Upper lobe of left lung (tissue), 4 donors: ENCODE measurements around the gene AKTIP.

Experiments
- POLR2AphosphoS5 ChIP-seq, 2 donors: sonication (generic); formaldehyde crosslinking; IDR thresholded peaks; one replicate each; pipeline ENCODE4 v1.5.1; 2017; ENCODE audit warnings: antibody characterized with exemption in 2 of 2
- TF ChIP-seq, protein P1 (sequence below), 6 experiments: fragments of 450-650 bp in 4 of 6; fragments of 200-600 bp in 2 of 6; sonication (generic) in 2 of 6; IDR thresholded peaks; one replicate each; pipeline ENCODE4 v1.5.1; 2016 to 2019; ENCODE audit warnings: antibody characterized with exemption in 6 of 6

DNA sequence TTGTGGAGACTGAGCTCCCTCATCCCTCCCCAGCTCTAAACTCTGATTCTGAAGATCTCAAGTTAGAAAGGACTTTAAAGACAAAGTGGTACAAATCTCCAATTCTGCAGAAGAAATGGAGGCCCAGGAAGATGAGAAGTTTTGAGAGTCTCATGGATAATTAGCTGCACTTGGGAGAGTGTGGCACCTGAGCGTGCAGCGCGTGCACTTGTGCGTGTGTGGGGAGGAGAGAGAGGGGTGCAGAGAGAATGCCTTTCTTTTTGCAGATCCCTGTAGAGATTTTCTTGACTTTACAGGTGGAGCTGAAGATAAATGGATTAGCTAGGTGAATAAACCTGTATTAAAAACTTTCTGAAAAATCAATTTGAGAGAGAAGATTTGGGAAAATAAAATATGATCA is 14.8 kb upstream of the AKTIP start:
- no peak for TF ChIP-seq POLR2AphosphoS5 (IDR thresholded peaks at IDR 0.05)
- TF ChIP-seq, protein P1, sequence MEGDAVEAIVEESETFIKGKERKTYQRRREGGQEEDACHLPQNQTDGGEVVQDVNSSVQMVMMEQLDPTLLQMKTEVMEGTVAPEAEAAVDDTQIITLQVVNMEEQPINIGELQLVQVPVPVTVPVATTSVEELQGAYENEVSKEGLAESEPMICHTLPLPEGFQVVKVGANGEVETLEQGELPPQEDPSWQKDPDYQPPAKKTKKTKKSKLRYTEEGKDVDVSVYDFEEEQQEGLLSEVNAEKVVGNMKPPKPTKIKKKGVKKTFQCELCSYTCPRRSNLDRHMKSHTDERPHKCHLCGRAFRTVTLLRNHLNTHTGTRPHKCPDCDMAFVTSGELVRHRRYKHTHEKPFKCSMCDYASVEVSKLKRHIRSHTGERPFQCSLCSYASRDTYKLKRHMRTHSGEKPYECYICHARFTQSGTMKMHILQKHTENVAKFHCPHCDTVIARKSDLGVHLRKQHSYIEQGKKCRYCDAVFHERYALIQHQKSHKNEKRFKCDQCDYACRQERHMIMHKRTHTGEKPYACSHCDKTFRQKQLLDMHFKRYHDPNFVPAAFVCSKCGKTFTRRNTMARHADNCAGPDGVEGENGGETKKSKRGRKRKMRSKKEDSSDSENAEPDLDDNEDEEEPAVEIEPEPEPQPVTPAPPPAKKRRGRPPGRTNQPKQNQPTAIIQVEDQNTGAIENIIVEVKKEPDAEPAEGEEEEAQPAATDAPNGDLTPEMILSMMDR (IDR thresholded peaks at IDR 0.05) = no peak
